Measurements from ENCODE around the gene ILF2. TPM values are rescaled to one million over a fixed set of nuclear protein-coding genes. Genes with fewer than 3 reads are reported as not detected.

The ILF2 gene
- 161 TPM for polyA plus RNA-seq (2012; ENCODE audit: insufficient read length, low read depth)

GRCh38 chr1:153670859-153671627 lies at the start of gene ILF2:
Gene ILF2, minus strand, starts transcription at chr1:153670993. Its CDS starts 71 bp downstream, at chr1:153670922.
- TF ChIP-seq REST (IDR thresholded peaks at IDR 0.05; ENCODE audit: insufficient read depth in 1 of 2, low read depth in 2 of 2, low read length in 2 of 2) (0 out of 4 replicates have a peak, but pooled peaks of 1 of the 2 experiments have one; percentile 4), POLR2AphosphoS5 (IDR thresholded peaks at IDR 0.05; ENCODE audit: low read depth, low read length) (peak; percentile 96), TAF1 (IDR thresholded peaks at IDR 0.05; ENCODE audit: borderline replicate concordance, insufficient read depth, low read length) (peak; percentile 97; the same call in 1 of the 2 replicates), SIN3A (IDR thresholded peaks at IDR 0.05; ENCODE audit: borderline replicate concordance, insufficient read depth, low read length) (no peak; the same call in 1 of the 2 replicates), FOXP2 (optimal IDR thresholded peaks at IDR 0.05; ENCODE audit: borderline replicate concordance, extremely low read depth, extremely low read length, insufficient read depth) (no peak)

GRCh38 chr1:153717330-153717729 lies 46.5 kb upstream of the ILF2 start:
- no peak for TF ChIP-seq REST (IDR thresholded peaks at IDR 0.05; ENCODE audit: insufficient read depth in 1 of 2, low read depth in 2 of 2, low read length in 2 of 2)
- TF ChIP-seq FOXP2 (optimal IDR thresholded peaks at IDR 0.05; ENCODE audit: borderline replicate concordance, extremely low read depth, extremely low read length, insufficient read depth) = no peak
- no peak for TF ChIP-seq SIN3A (IDR thresholded peaks at IDR 0.05; ENCODE audit: borderline replicate concordance, insufficient read depth, low read length)
- TF ChIP-seq TAF1 (IDR thresholded peaks at IDR 0.05; ENCODE audit: borderline replicate concordance, insufficient read depth, low read length) = no peak
- TF ChIP-seq POLR2AphosphoS5 (IDR thresholded peaks at IDR 0.05; ENCODE audit: low read depth, low read length) = no peak

- TF ChIP-seq TAF1 (IDR thresholded peaks at IDR 0.05; ENCODE audit: borderline replicate concordance, insufficient read depth, low read length) = no peak
- no peak for TF ChIP-seq REST (IDR thresholded peaks at IDR 0.05; ENCODE audit: insufficient read depth in 1 of 2, low read depth in 2 of 2, low read length in 2 of 2)
- TF ChIP-seq FOXP2 (optimal IDR thresholded peaks at IDR 0.05; ENCODE audit: borderline replicate concordance, extremely low read depth, extremely low read length, insufficient read depth) = no peak
- no peak for TF ChIP-seq POLR2AphosphoS5 (IDR thresholded peaks at IDR 0.05; ENCODE audit: low read depth, low read length)
- TF ChIP-seq SIN3A (IDR thresholded peaks at IDR 0.05; ENCODE audit: borderline replicate concordance, insufficient read depth, low read length) = no peak
Observed at GRCh38 chr1:153711026-153711425, 40.2 kb upstream of the ILF2 start.

GRCh38 chr1:153705484-153705883 lies 34.7 kb upstream of the ILF2 start:
- no peak for TF ChIP-seq SIN3A (IDR thresholded peaks at IDR 0.05; ENCODE audit: borderline replicate concordance, insufficient read depth, low read length)
- TF ChIP-seq TAF1 (IDR thresholded peaks at IDR 0.05; ENCODE audit: borderline replicate concordance, insufficient read depth, low read length) = no peak
- no peak for TF ChIP-seq FOXP2 (optimal IDR thresholded peaks at IDR 0.05; ENCODE audit: borderline replicate concordance, extremely low read depth, extremely low read length, insufficient read depth)
- TF ChIP-seq POLR2AphosphoS5 (IDR thresholded peaks at IDR 0.05; ENCODE audit: low read depth, low read length) = no peak
- TF ChIP-seq REST (IDR thresholded peaks at IDR 0.05; ENCODE audit: insufficient read depth in 1 of 2, low read depth in 2 of 2, low read length in 2 of 2) = no peak
